ENCODE results near the gene UMAD1.

- peak; percentile 56 for TF ChIP-seq TCF4 (CRISPR knock-in tag; IDR thresholded peaks at IDR 0.05; ENCODE audit: borderline replicate concordance)
- TF ChIP-seq ESRRG (CRISPR knock-in tag; IDR thresholded peaks at IDR 0.05) = no peak; the same call in 1 of the 2 replicates
- TF ChIP-seq, protein P1, sequence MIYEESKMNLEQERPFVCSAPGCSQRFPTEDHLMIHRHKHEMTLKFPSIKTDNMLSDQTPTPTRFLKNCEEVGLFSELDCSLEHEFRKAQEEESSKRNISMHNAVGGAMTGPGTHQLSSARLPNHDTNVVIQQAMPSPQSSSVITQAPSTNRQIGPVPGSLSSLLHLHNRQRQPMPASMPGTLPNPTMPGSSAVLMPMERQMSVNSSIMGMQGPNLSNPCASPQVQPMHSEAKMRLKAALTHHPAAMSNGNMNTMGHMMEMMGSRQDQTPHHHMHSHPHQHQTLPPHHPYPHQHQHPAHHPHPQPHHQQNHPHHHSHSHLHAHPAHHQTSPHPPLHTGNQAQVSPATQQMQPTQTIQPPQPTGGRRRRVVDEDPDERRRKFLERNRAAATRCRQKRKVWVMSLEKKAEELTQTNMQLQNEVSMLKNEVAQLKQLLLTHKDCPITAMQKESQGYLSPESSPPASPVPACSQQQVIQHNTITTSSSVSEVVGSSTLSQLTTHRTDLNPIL (CRISPR knock-in tag; IDR thresholded peaks at IDR 0.05; ENCODE audit: low read depth) = 0 out of 2 replicates have a peak, but pooled peaks have one; percentile 50
- TF ChIP-seq ZNF8 (CRISPR knock-in tag; IDR thresholded peaks at IDR 0.05) = peak; percentile 73
- TF ChIP-seq, protein P2, sequence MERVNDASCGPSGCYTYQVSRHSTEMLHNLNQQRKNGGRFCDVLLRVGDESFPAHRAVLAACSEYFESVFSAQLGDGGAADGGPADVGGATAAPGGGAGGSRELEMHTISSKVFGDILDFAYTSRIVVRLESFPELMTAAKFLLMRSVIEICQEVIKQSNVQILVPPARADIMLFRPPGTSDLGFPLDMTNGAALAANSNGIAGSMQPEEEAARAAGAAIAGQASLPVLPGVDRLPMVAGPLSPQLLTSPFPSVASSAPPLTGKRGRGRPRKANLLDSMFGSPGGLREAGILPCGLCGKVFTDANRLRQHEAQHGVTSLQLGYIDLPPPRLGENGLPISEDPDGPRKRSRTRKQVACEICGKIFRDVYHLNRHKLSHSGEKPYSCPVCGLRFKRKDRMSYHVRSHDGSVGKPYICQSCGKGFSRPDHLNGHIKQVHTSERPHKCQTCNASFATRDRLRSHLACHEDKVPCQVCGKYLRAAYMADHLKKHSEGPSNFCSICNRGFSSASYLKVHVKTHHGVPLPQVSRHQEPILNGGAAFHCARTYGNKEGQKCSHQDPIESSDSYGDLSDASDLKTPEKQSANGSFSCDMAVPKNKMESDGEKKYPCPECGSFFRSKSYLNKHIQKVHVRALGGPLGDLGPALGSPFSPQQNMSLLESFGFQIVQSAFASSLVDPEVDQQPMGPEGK (CRISPR knock-in tag; IDR thresholded peaks at IDR 0.05; ENCODE audit: borderline replicate concordance) = no peak
- no peak for TF ChIP-seq PPARA (CRISPR knock-in tag; IDR thresholded peaks at IDR 0.05; ENCODE audit: borderline replicate concordance)
- TF ChIP-seq RARB (CRISPR knock-in tag; IDR thresholded peaks at IDR 0.05) = no peak
- TF ChIP-seq, protein P3, sequence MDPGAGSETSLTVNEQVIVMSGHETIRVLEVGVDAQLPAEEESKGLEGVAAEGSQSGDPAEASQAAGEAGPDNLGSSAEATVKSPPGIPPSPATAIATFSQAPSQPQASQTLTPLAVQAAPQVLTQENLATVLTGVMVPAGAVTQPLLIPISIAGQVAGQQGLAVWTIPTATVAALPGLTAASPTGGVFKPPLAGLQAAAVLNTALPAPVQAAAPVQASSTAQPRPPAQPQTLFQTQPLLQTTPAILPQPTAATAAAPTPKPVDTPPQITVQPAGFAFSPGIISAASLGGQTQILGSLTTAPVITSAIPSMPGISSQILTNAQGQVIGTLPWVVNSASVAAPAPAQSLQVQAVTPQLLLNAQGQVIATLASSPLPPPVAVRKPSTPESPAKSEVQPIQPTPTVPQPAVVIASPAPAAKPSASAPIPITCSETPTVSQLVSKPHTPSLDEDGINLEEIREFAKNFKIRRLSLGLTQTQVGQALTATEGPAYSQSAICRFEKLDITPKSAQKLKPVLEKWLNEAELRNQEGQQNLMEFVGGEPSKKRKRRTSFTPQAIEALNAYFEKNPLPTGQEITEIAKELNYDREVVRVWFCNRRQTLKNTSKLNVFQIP (CRISPR knock-in tag; IDR thresholded peaks at IDR 0.05; ENCODE audit: borderline replicate concordance, low read depth) = no peak
Measured at GRCh38 chr7:7768977-7769709, 128.6 kb downstream of the UMAD1 start.

Measured in SK-N-SH treated with all-trans-retinoic acid at 6 μM for 48 hours (cell line).